ENCODE data around the gene OTULINL.
"Not testable (repeated sequence)": the region's sequence is repeated elsewhere in the genome, so short reads cannot be mapped to it uniquely, and the experiment has no call there.

The OTULINL gene

GRCh38 chr5:14581106-14581890, at the start of gene OTULINL:
Gene OTULINL (plus strand): TSS chr5:14581792. CDS start chr5:14581895, 103 bp downstream.
- DNase-seq = peak; percentile 87

GRCh38 chr5:14532180-14532579, 49.4 kb upstream of the OTULINL start:
- no peak for DNase-seq

- DNase-seq = no peak
These were observed 46.8 kb upstream of the OTULINL start for GRCh38 chr5:14534773-14535172.

GRCh38 chr5:14545308-14545707, 36.3 kb upstream of the OTULINL start:
- DNase-seq = no peak

GRCh38 chr5:14545862-14546261, 35.7 kb upstream of the OTULINL start:
- no peak for DNase-seq

GRCh38 chr5:14547666-14548065, 33.9 kb upstream of the OTULINL start:
- no peak for DNase-seq

- no peak for DNase-seq
These were observed 30.4 kb upstream of the OTULINL start for GRCh38 chr5:14551211-14551610.

- DNase-seq = no peak
These were observed 29.6 kb upstream of the OTULINL start for GRCh38 chr5:14552017-14552416.

GRCh38 chr5:14554288-14554687, 27.3 kb upstream of the OTULINL start:
- DNase-seq = not testable (repeated sequence)

GRCh38 chr5:14556015-14556414, 25.6 kb upstream of the OTULINL start:
- no peak for DNase-seq

GRCh38 chr5:14557203-14557770, 24.3 kb upstream of the OTULINL start:
- no peak for DNase-seq

- no peak for DNase-seq
These were observed 23.7 kb upstream of the OTULINL start for GRCh38 chr5:14557791-14558415.

GRCh38 chr5:14560091-14560595, 21.4 kb upstream of the OTULINL start:
- peak; percentile 12 for DNase-seq

- no peak for DNase-seq
These were observed 19.9 kb upstream of the OTULINL start for GRCh38 chr5:14561741-14562140.

GRCh38 chr5:14568333-14568732, 13.3 kb upstream of the OTULINL start:
- DNase-seq = no peak

GRCh38 chr5:14569948-14570691, 11.5 kb upstream of the OTULINL start:
- no peak for DNase-seq

GRCh38 chr5:14571901-14572300, 9.7 kb upstream of the OTULINL start:
- no peak for DNase-seq

GRCh38 chr5:14572385-14572784, 9.2 kb upstream of the OTULINL start:
- DNase-seq = no peak

- DNase-seq = no peak
These were observed 8.8 kb upstream of the OTULINL start for GRCh38 chr5:14572836-14573235.

- no peak for DNase-seq
These were observed 7.5 kb upstream of the OTULINL start for GRCh38 chr5:14574096-14574495.

GRCh38 chr5:14574891-14575508, 6.6 kb upstream of the OTULINL start:
- no peak for DNase-seq

- no peak for DNase-seq
These were observed 5.4 kb upstream of the OTULINL start for GRCh38 chr5:14576206-14576605.

Measured in CD4-positive, alpha-beta T cell treated with Interleukin-21 for 1 hour (primary cell).